Neural cell (in vitro differentiated cells): Measurements from ENCODE around the gene FSD2.

Source experiments
- CTCF ChIP-seq: fragments of 450-650 bp; IDR thresholded peaks from 2 replicates; pipeline ENCODE4 v1.5.1; 2014; ENCODE audit warnings: antibody characterized with exemption, mild to moderate bottlenecking, moderate library complexity; ENCODE audit not compliant: poor library complexity, severe bottlenecking
- EZH2 ChIP-seq: fragments of 200-600, 300-800 bp; shearing (Covaris generic), sonication (generic); IDR thresholded peaks from 2 replicates; pipeline ENCODE4 v1.6.1; 2014; ENCODE audit warnings: antibody characterized with exemption, low read length, borderline replicate concordance, mild to moderate bottlenecking; ENCODE audit not compliant: insufficient read depth, poor library complexity, severe bottlenecking
- MXI1 ChIP-seq: fragments of 450-650 bp; conservative IDR thresholded peaks from 2 replicates; pipeline ENCODE4 v1.6.1; 2014; ENCODE audit warnings: antibody characterized with exemption, mild to moderate bottlenecking; ENCODE audit not compliant: poor library complexity, severe bottlenecking
- POLR2AphosphoS5 ChIP-seq: IDR thresholded peaks from 2 replicates; pipeline ENCODE4 v1.6.1; 2012
- SMC3 ChIP-seq: fragments of 450-650 bp; conservative IDR thresholded peaks from 2 replicates; pipeline ENCODE4 v1.6.1; 2014; ENCODE audit warnings: antibody characterized with exemption, mild to moderate bottlenecking, moderate library complexity; ENCODE audit not compliant: poor library complexity
- TAF1 ChIP-seq: IDR thresholded peaks from 2 replicates; pipeline ENCODE4 v1.6.1; 2012; ENCODE audit warnings: low read depth
- TF ChIP-seq, protein P1 (sequence below): IDR thresholded peaks from 2 replicates; pipeline ENCODE4 v1.6.1; 2012; ENCODE audit warnings: borderline replicate concordance

GRCh38 chr15:82850731-82851130, 44.9 kb upstream of the FSD2 start:
- TF ChIP-seq CTCF (no peak), SMC3 (no peak), EZH2 (no peak), POLR2AphosphoS5 (no peak), TAF1 (no peak), MXI1 (no peak)
- TF ChIP-seq, protein P1, sequence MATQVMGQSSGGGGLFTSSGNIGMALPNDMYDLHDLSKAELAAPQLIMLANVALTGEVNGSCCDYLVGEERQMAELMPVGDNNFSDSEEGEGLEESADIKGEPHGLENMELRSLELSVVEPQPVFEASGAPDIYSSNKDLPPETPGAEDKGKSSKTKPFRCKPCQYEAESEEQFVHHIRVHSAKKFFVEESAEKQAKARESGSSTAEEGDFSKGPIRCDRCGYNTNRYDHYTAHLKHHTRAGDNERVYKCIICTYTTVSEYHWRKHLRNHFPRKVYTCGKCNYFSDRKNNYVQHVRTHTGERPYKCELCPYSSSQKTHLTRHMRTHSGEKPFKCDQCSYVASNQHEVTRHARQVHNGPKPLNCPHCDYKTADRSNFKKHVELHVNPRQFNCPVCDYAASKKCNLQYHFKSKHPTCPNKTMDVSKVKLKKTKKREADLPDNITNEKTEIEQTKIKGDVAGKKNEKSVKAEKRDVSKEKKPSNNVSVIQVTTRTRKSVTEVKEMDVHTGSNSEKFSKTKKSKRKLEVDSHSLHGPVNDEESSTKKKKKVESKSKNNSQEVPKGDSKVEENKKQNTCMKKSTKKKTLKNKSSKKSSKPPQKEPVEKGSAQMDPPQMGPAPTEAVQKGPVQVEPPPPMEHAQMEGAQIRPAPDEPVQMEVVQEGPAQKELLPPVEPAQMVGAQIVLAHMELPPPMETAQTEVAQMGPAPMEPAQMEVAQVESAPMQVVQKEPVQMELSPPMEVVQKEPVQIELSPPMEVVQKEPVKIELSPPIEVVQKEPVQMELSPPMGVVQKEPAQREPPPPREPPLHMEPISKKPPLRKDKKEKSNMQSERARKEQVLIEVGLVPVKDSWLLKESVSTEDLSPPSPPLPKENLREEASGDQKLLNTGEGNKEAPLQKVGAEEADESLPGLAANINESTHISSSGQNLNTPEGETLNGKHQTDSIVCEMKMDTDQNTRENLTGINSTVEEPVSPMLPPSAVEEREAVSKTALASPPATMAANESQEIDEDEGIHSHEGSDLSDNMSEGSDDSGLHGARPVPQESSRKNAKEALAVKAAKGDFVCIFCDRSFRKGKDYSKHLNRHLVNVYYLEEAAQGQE: no peak
